ENCODE results near the gene LIN9. TPM values are rescaled to one million over a fixed set of nuclear protein-coding genes. Genes with fewer than 3 reads are reported as not detected.

Gene LIN9
- total RNA-seq, 1 donor from 2014 or later = 4.2 TPM

GRCh38 chr1:226222686-226223085 is 86.3 kb downstream of the LIN9 start:
- Mint-ChIP-seq H3K27ac (ENCODE audit: unreplicated experiment) (no peak overlapping the region), H3K27me3 (ENCODE audit: unreplicated experiment) (peaks cover 3% of the 10 kb centered on the region), H3K9me3 (ENCODE audit: unreplicated experiment) (no peaks in the 10 kb centered on the region), H3K4me3 (ENCODE audit: unreplicated experiment) (peak overlapping the region; percentile 35), H3K4me1 (ENCODE audit: unreplicated experiment) (peaks cover 5% of the 10 kb centered on the region), H3K36me3 (ENCODE audit: unreplicated experiment) (no peaks in the 10 kb centered on the region)
- no peak for TF ChIP-seq CTCF (IDR thresholded peaks at IDR 0.05)
- no peak for DNase-seq (ENCODE audit: extremely low spot score, unreplicated experiment)

GRCh38 chr1:226220473-226221189 is 88.3 kb downstream of the LIN9 start:
- no peak for TF ChIP-seq CTCF (IDR thresholded peaks at IDR 0.05)
- Mint-ChIP-seq H3K4me1 (ENCODE audit: unreplicated experiment) (peaks cover 5% of the 10 kb centered on the region), H3K27me3 (ENCODE audit: unreplicated experiment) (peaks cover 3% of the 10 kb centered on the region), H3K9me3 (ENCODE audit: unreplicated experiment) (no peaks in the 10 kb centered on the region), H3K36me3 (ENCODE audit: unreplicated experiment) (no peaks in the 10 kb centered on the region), H3K4me3 (ENCODE audit: unreplicated experiment) (no peak overlapping the region), H3K27ac (ENCODE audit: unreplicated experiment) (no peak overlapping the region)
- DNase-seq (ENCODE audit: extremely low spot score, unreplicated experiment) = no peak

GRCh38 chr1:226217273-226217672 is 91.7 kb downstream of the LIN9 start:
- Mint-ChIP-seq H3K4me3 (ENCODE audit: unreplicated experiment) (no peak overlapping the region), H3K27ac (ENCODE audit: unreplicated experiment) (no peak overlapping the region), H3K27me3 (ENCODE audit: unreplicated experiment) (no peaks in the 10 kb centered on the region), H3K4me1 (ENCODE audit: unreplicated experiment) (no peaks in the 10 kb centered on the region), H3K9me3 (ENCODE audit: unreplicated experiment) (no peaks in the 10 kb centered on the region), H3K36me3 (ENCODE audit: unreplicated experiment) (no peaks in the 10 kb centered on the region)
- DNase-seq (ENCODE audit: extremely low spot score, unreplicated experiment) = no peak
- TF ChIP-seq CTCF (IDR thresholded peaks at IDR 0.05) = no peak

GRCh38 chr1:226216056-226216455 is 92.9 kb downstream of the LIN9 start:
- H3K4me1 Mint-ChIP-seq (ENCODE audit: unreplicated experiment) = no peaks in the 10 kb centered on the region
- H3K36me3 Mint-ChIP-seq (ENCODE audit: unreplicated experiment) = no peaks in the 10 kb centered on the region
- H3K27ac Mint-ChIP-seq (ENCODE audit: unreplicated experiment) = no peak overlapping the region
- no peaks in the 10 kb centered on the region for H3K9me3 Mint-ChIP-seq (ENCODE audit: unreplicated experiment)
- DNase-seq (ENCODE audit: extremely low spot score, unreplicated experiment) = no peak
- TF ChIP-seq CTCF (IDR thresholded peaks at IDR 0.05) = no peak
- no peak overlapping the region for H3K4me3 Mint-ChIP-seq (ENCODE audit: unreplicated experiment)
- H3K27me3 Mint-ChIP-seq (ENCODE audit: unreplicated experiment) = no peaks in the 10 kb centered on the region

- Mint-ChIP-seq H3K27ac (ENCODE audit: unreplicated experiment) (no peak overlapping the region), H3K9me3 (ENCODE audit: unreplicated experiment) (no peaks in the 10 kb centered on the region), H3K4me3 (ENCODE audit: unreplicated experiment) (no peak overlapping the region), H3K27me3 (ENCODE audit: unreplicated experiment) (no peaks in the 10 kb centered on the region), H3K36me3 (ENCODE audit: unreplicated experiment) (no peaks in the 10 kb centered on the region), H3K4me1 (ENCODE audit: unreplicated experiment) (no peaks in the 10 kb centered on the region)
- no peak for TF ChIP-seq CTCF (IDR thresholded peaks at IDR 0.05)
- no peak for DNase-seq (ENCODE audit: extremely low spot score, unreplicated experiment)
Observed at GRCh38 chr1:226215239-226215638, 93.7 kb downstream of the LIN9 start.
